Activated CD4-positive, CD25-positive, alpha-beta regulatory T cell (primary cell): ENCODE data around the gene SLC38A7.
"Not testable (repeated sequence)": the region's sequence is repeated elsewhere in the genome, so short reads cannot be mapped to it uniquely, and the experiment has no call there.

Experiments used
- DNase-seq, 4 experiments: peaks; one replicate each; lab custom pipeline; 2025; lab: John Stamatoyannopoulos, UW

SLC38A7 gene

GRCh38 chr16:58678716-58679115 lies 5.9 kb downstream of the SLC38A7 start:
- DNase-seq = no peak

- DNase-seq = no peak
Measured at GRCh38 chr16:58678269-58678668, 6.3 kb downstream of the SLC38A7 start.

- no peak for DNase-seq
Measured at GRCh38 chr16:58670946-58671583, 13.5 kb downstream of the SLC38A7 start.

GRCh38 chr16:58670177-58670576 lies 14.4 kb downstream of the SLC38A7 start:
- DNase-seq = no peak

- DNase-seq = no peak
Measured at GRCh38 chr16:58665200-58665599, 19.4 kb downstream of the SLC38A7 start.

- no peak for DNase-seq
Measured at GRCh38 chr16:58661199-58661830, 23.3 kb downstream of the SLC38A7 start.

GRCh38 chr16:58659911-58660310 lies 24.7 kb downstream of the SLC38A7 start:
- DNase-seq = not testable (repeated sequence)

GRCh38 chr16:58658796-58659211 lies 25.8 kb downstream of the SLC38A7 start:
- no peak for DNase-seq

GRCh38 chr16:58656899-58657298 lies 27.7 kb downstream of the SLC38A7 start:
- DNase-seq = no peak

- no peak for DNase-seq
Measured at GRCh38 chr16:58655215-58655596, 29.4 kb downstream of the SLC38A7 start.

- no peak for DNase-seq
Measured at GRCh38 chr16:58654560-58655214, 29.9 kb downstream of the SLC38A7 start.

GRCh38 chr16:58652741-58653140 lies 31.8 kb downstream of the SLC38A7 start:
- no peak for DNase-seq

GRCh38 chr16:58651965-58652348 lies 32.6 kb downstream of the SLC38A7 start:
- no peak for DNase-seq

GRCh38 chr16:58649707-58650106 lies 34.9 kb downstream of the SLC38A7 start:
- no peak for DNase-seq

- no peak for DNase-seq
Measured at GRCh38 chr16:58647107-58647506, 37.5 kb downstream of the SLC38A7 start.

GRCh38 chr16:58644765-58645487 lies 39.6 kb downstream of the SLC38A7 start:
- no peak for DNase-seq

GRCh38 chr16:58644108-58644507 lies 40.5 kb downstream of the SLC38A7 start:
- no peak for DNase-seq

- DNase-seq = no peak
Measured at GRCh38 chr16:58640949-58641348, 43.6 kb downstream of the SLC38A7 start.

GRCh38 chr16:58639836-58640235 lies 44.7 kb downstream of the SLC38A7 start:
- DNase-seq = no peak

- DNase-seq = no peak
Measured at GRCh38 chr16:58639230-58639629, 45.3 kb downstream of the SLC38A7 start.

GRCh38 chr16:58638148-58639036 lies 46.2 kb downstream of the SLC38A7 start:
- DNase-seq = no peak

- not testable (repeated sequence) for DNase-seq
Measured at GRCh38 chr16:58637021-58637420, 47.5 kb downstream of the SLC38A7 start.
